ENCODE data around the gene PVRIG.
"Not testable (repeated sequence)": the region's sequence is repeated elsewhere in the genome, so short reads cannot be mapped to it uniquely, and the experiment has no call there.

DNA sequence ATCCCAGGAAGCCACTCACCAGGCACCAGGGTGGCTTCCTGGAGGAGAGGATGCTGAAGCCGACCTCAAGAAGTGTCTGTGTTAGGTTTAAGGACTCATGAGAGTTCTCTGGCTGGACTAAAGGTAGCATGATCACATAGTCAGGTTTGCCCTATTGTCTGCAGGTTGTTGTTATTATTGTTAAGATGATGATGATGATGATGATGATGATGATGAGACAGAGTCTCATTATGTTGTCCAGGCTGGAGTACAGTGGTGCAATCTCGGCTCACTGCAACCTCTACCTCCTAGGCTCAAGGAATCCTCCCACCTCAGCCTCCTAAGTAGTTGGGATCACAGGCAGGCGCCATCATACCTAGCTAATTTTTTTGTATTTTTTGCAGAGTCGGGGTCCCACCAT lies 44.5 kb downstream of the PVRIG start:
- TF ChIP-seq, protein P1, sequence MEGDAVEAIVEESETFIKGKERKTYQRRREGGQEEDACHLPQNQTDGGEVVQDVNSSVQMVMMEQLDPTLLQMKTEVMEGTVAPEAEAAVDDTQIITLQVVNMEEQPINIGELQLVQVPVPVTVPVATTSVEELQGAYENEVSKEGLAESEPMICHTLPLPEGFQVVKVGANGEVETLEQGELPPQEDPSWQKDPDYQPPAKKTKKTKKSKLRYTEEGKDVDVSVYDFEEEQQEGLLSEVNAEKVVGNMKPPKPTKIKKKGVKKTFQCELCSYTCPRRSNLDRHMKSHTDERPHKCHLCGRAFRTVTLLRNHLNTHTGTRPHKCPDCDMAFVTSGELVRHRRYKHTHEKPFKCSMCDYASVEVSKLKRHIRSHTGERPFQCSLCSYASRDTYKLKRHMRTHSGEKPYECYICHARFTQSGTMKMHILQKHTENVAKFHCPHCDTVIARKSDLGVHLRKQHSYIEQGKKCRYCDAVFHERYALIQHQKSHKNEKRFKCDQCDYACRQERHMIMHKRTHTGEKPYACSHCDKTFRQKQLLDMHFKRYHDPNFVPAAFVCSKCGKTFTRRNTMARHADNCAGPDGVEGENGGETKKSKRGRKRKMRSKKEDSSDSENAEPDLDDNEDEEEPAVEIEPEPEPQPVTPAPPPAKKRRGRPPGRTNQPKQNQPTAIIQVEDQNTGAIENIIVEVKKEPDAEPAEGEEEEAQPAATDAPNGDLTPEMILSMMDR (conservative IDR thresholded peaks at IDR 0.05; ENCODE audit: low read depth, low read length) = not testable (repeated sequence)
- not testable (repeated sequence) for TF ChIP-seq RAD21 (IDR thresholded peaks at IDR 0.05; ENCODE audit: low read length); POLR2A (IDR thresholded peaks at IDR 0.05; ENCODE audit: low read depth, low read length); MAFK (IDR thresholded peaks at IDR 0.05; ENCODE audit: low read depth, low read length); CEBPB (IDR thresholded peaks at IDR 0.05; ENCODE audit: low read depth, low read length); SMC3 (IDR thresholded peaks at IDR 0.05; ENCODE audit: low read depth, low read length); NFE2L2 (IDR thresholded peaks at IDR 0.05; ENCODE audit: low read depth, low read length); RCOR1 (IDR thresholded peaks at IDR 0.05; ENCODE audit: insufficient replicate concordance, low read length); BHLHE40 (IDR thresholded peaks at IDR 0.05; ENCODE audit: low read depth, low read length); RFX5 (IDR thresholded peaks at IDR 0.05; ENCODE audit: low read depth, low read length); MAZ (IDR thresholded peaks at IDR 0.05; ENCODE audit: borderline replicate concordance, low read depth, low read length); MXI1 (IDR thresholded peaks at IDR 0.05; ENCODE audit: borderline replicate concordance, low read depth, low read length)
- TF ChIP-seq, protein P2, sequence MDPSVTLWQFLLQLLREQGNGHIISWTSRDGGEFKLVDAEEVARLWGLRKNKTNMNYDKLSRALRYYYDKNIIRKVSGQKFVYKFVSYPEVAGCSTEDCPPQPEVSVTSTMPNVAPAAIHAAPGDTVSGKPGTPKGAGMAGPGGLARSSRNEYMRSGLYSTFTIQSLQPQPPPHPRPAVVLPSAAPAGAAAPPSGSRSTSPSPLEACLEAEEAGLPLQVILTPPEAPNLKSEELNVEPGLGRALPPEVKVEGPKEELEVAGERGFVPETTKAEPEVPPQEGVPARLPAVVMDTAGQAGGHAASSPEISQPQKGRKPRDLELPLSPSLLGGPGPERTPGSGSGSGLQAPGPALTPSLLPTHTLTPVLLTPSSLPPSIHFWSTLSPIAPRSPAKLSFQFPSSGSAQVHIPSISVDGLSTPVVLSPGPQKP (IDR thresholded peaks at IDR 0.05; ENCODE audit: borderline replicate concordance, low read depth, low read length) = not testable (repeated sequence)
- TF ChIP-seq, protein P3, sequence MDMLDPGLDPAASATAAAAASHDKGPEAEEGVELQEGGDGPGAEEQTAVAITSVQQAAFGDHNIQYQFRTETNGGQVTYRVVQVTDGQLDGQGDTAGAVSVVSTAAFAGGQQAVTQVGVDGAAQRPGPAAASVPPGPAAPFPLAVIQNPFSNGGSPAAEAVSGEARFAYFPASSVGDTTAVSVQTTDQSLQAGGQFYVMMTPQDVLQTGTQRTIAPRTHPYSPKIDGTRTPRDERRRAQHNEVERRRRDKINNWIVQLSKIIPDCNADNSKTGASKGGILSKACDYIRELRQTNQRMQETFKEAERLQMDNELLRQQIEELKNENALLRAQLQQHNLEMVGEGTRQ (IDR thresholded peaks at IDR 0.05; ENCODE audit: low read depth, low read length) = not testable (repeated sequence)

Data from IMR-90 (cell line).